ENCODE results near the gene KLC3.

Gene KLC3

DNA sequence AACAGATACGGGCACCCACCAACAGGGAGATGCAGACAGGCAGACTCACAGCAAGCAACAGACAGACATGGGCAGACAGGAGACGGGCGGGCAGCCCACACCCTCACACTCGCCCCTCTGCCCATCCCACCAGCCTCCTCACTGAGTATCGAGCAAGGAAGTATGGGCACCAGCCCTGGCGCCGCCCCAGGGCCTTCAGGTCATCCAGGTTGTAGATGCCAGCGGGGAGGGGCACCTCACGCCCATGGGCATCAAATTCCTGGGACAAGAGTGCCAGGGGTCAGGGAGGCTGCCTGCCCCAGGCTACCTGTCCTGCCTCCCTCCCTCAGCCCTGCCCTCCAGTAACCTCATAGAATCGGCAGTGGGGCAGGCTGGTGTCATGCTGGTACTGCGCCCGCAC lies 24.1 kb downstream of the KLC3 start:
- H3K4me3 ChIP-seq (ENCODE audit: control insufficient read depth, low read depth, low read length) = no peak overlapping the region
- no peak for DNase-seq (ENCODE audit: low read depth)
- TF ChIP-seq CTCF (IDR thresholded peaks at IDR 0.05; ENCODE audit: control insufficient read depth, insufficient read depth, low read depth, low read length, missing control alignments) = no peak

DNA sequence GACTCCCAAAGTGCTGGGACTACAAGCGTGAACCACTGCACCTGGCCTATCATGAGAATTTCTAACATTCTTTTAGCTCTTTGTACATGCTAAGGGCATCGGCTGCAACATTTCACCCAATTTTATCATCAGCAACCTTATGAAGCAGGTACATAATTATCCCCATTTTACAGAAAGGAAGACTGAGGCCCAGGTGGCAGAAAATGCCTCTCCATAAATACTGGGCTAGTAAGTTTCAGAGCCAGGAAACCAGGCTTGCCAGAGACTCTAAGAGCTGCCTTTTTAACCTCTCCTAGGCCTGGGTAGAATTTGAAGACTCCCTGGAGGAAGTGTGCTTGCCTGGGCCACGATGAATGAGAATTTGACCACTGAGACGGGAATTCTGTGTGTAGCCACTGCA lies 27.6 kb downstream of the KLC3 start:
- no peak for DNase-seq (ENCODE audit: low read depth)
- TF ChIP-seq CTCF (IDR thresholded peaks at IDR 0.05; ENCODE audit: control insufficient read depth, insufficient read depth, low read depth, low read length, missing control alignments) = no peak
- H3K4me3 ChIP-seq (ENCODE audit: control insufficient read depth, low read depth, low read length) = no peak overlapping the region

- DNase-seq (ENCODE audit: low read depth) = no peak
These were observed 28.3 kb downstream of the KLC3 start for GRCh38 chr19:45368737-45369340.

DNA sequence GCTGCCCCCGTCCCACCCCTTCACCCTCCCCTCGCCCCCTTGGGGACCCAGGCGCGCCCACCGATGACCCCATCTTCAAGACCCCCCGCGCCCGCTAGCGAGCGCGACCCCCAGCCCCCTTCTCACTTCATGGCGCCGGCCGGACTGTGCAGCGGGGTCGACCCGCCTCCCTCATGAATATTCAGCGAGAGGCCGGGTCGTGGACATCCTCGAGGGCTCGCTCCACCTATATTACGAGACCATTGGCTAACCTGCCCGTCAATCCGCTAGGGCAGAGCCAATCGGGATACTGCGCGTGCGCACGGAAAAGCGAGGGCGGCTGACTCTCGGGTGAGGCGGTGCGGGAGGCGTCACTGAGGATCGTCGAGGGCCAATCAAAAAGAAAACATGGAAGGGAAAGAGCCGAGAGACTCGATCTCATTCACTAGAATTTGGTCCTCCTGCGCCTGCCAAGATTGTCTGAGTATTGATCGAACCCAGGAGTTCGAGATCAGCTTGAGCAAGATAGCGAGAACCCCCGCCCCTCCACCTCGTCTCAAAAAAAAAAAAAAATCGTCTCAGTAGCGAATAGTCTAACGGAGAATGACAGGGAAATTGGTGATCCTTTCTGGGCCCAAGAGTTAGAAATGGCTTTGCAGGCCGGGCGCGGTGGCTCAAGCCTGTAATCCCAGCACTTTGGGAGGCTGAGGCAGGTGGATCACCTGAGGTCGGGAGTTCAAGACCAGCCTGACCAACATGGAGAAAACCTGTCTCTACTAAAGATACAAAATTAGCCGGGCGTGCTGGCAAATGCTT lies 30.1 kb downstream of the KLC3 start, which contains the start of gene ERCC2:
ERCC2 (minus strand) TSS at position 164 of the 795 bp plus-strand sequence; CDS start at position 131, 33 bp downstream.
- TF ChIP-seq CTCF (IDR thresholded peaks at IDR 0.05; ENCODE audit: control insufficient read depth, insufficient read depth, low read depth, low read length, missing control alignments) = no peak
- peak within 1 kb of the TSS; percentile 67 for H3K4me3 ChIP-seq (ENCODE audit: control insufficient read depth, low read depth, low read length)
- peak; percentile 94 for DNase-seq (ENCODE audit: low read depth)

More at GRCh38 chr19:45368737-45369340, 28.3 kb downstream of the KLC3 start:
- H3K4me3 ChIP-seq (ENCODE audit: control insufficient read depth, low read depth, low read length) = no peak overlapping the region
- TF ChIP-seq CTCF (IDR thresholded peaks at IDR 0.05; ENCODE audit: control insufficient read depth, insufficient read depth, low read depth, low read length, missing control alignments) = no peak

DNA sequence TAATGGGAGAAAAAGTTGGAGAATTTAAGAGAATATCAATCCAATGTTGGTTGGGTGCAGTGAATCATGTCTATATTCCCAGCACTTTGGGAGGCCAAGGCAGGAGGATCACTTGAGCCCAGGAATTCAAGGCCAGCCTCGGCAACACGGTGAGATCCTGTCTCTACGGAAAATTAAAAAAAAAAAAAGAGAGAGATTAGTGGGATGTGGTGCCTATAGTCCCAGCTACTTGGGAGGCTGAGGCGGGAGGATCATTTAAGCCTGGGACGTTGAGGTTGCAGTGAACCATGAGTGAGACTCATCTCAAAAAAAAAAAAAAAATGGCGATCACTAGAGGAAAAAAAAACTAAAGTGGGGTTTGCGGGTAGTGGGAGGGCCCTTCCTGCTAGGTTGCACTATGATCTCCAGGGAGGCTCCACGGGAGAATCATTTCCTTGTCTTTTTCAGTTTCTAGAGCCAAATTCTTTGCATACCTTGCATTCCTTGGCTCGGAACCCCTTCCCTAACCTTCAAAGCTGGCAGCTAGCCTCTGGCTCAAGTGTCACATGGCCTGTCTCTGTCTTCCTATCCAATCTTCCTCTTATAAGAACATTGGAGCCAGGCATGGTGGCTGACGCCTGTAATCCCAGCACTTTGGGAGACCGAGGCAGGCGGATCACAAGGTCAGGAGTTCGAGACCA lies 35.6 kb downstream of the KLC3 start:
- H3K4me3 ChIP-seq (ENCODE audit: control insufficient read depth, low read depth, low read length) = no peak overlapping the region
- DNase-seq (ENCODE audit: low read depth) = peak; percentile 91
- TF ChIP-seq CTCF (IDR thresholded peaks at IDR 0.05; ENCODE audit: control insufficient read depth, insufficient read depth, low read depth, low read length, missing control alignments) = no peak

DNA sequence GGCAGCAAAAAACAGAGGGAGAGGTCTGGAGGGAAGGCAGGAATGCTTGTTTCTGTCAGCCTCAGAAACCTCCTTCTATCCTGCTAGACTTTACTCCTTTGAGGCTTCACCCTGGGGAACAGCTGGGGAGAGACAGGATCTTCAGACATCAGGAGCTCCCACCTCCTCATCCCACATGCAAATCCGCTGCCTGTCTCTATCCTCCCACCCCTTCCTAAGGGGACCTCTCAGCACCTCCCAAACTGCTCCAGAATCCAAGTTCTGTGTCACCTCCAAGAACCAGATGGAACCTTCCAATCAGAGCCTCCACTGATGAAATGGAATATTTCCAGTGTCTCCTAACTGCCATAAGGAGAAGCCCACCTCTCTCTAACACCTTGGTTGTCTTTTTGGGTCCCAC lies 39.6 kb downstream of the KLC3 start:
- TF ChIP-seq CTCF (IDR thresholded peaks at IDR 0.05; ENCODE audit: control insufficient read depth, insufficient read depth, low read depth, low read length, missing control alignments) = no peak
- DNase-seq (ENCODE audit: low read depth) = no peak
- H3K4me3 ChIP-seq (ENCODE audit: control insufficient read depth, low read depth, low read length) = no peak overlapping the region

All from AG09309 (cell line).